H9 (cell line): ENCODE measurements around the gene GRIK1. TPM values are rescaled to one million over a fixed set of nuclear protein-coding genes. Genes with fewer than 3 reads are reported as not detected.

ENCODE experiments used
- DNase-seq: peaks from one replicate; pipeline ENCODE4 v3.0.0-alpha.2; 2017
- H2AFZ ChIP-seq: one replicate; pipeline ENCODE4 v1.6.1; 2013; ENCODE audit warnings: mild to moderate bottlenecking, low read length, control low read depth, moderate library complexity
- H2AK5ac ChIP-seq: 2 replicates; pipeline ENCODE4 v1.6.1; 2013; ENCODE audit warnings: low read length, control low read depth, mixed read lengths; ENCODE audit not compliant: insufficient read length
- H2BK120ac ChIP-seq: one replicate; pipeline ENCODE4 v1.6.1; 2013; ENCODE audit warnings: low read depth, mild to moderate bottlenecking, low read length, control low read depth, inconsistent platforms; ENCODE audit not compliant: poor library complexity, severe bottlenecking
- H2BK12ac ChIP-seq: 2 replicates; pipeline ENCODE4 v1.6.1; 2013; ENCODE audit warnings: low read length, control low read depth, mixed read lengths, low read depth; ENCODE audit not compliant: insufficient read length
- H2BK15ac ChIP-seq: 2 replicates; pipeline ENCODE4 v1.6.1; 2013; ENCODE audit warnings: low read depth, low read length, control low read depth
- H2BK20ac ChIP-seq: one replicate; pipeline ENCODE4 v1.6.1; 2013; ENCODE audit warnings: low read depth, mild to moderate bottlenecking, low read length, control low read depth, inconsistent platforms; ENCODE audit not compliant: poor library complexity, severe bottlenecking
- H2BK5ac ChIP-seq: 2 replicates; pipeline ENCODE4 v1.6.1; 2013; ENCODE audit warnings: low read length, control low read depth, mixed read lengths; ENCODE audit not compliant: insufficient read length
- H3K14ac ChIP-seq: 2 replicates; pipeline ENCODE4 v1.6.1; 2013; ENCODE audit warnings: low read length, control low read depth; ENCODE audit not compliant: insufficient read depth
- H3K18ac ChIP-seq: 2 replicates; pipeline ENCODE4 v1.6.1; 2013; ENCODE audit warnings: low read depth, mild to moderate bottlenecking, mixed read lengths, low read length, control low read depth; ENCODE audit not compliant: insufficient read length
- H3K23ac ChIP-seq: 2 replicates; pipeline ENCODE4 v1.6.1; 2013; ENCODE audit warnings: low read length, control low read depth, mixed read lengths, low read depth; ENCODE audit not compliant: insufficient read length
- H3K23me2 ChIP-seq: 2 replicates; pipeline ENCODE4 v1.6.1; 2013; ENCODE audit warnings: low read depth, mild to moderate bottlenecking, mixed read lengths, low read length, control low read depth; ENCODE audit not compliant: insufficient read length, poor library complexity, severe bottlenecking
- H3K27ac ChIP-seq: 2 replicates; pipeline ENCODE4 v1.5.1; 2013; ENCODE audit warnings: low read length, control low read depth, mixed read lengths, low read depth; ENCODE audit not compliant: insufficient read length
- H3K27me3 ChIP-seq: 2 replicates; pipeline ENCODE4 v1.6.1; 2013; ENCODE audit warnings: low read length, control low read depth, inconsistent platforms; ENCODE audit not compliant: insufficient read depth
- H3K4ac ChIP-seq: 2 replicates; pipeline ENCODE4 v1.6.1; 2013; ENCODE audit warnings: low read depth, mild to moderate bottlenecking, control low read depth, inconsistent platforms, low read length, moderate library complexity
- H3K4me1 ChIP-seq: 2 replicates; pipeline ENCODE4 v1.6.1; 2013; ENCODE audit warnings: low read length, control low read depth, inconsistent platforms; ENCODE audit not compliant: insufficient read depth
- H3K4me2 ChIP-seq: 2 replicates; pipeline ENCODE4 v1.6.1; 2013; ENCODE audit warnings: low read length, control low read depth, mixed read lengths; ENCODE audit not compliant: insufficient read length, insufficient read depth
- H3K56ac ChIP-seq: 2 replicates; pipeline ENCODE4 v1.6.1; 2013; ENCODE audit warnings: low read depth, mild to moderate bottlenecking, mixed read lengths, low read length, control low read depth; ENCODE audit not compliant: insufficient read length
- H3K79me1 ChIP-seq: 2 replicates; pipeline ENCODE4 v1.6.1; 2013; ENCODE audit warnings: low read depth, mild to moderate bottlenecking, moderate library complexity, low read length, control low read depth, inconsistent platforms; ENCODE audit not compliant: insufficient read depth, poor library complexity, severe bottlenecking
- H3K79me2 ChIP-seq: 2 replicates; pipeline ENCODE4 v1.6.1; 2013; ENCODE audit warnings: low read length, control low read depth, inconsistent platforms; ENCODE audit not compliant: insufficient read depth
- H3K9ac ChIP-seq: 2 replicates; pipeline ENCODE4 v1.6.1; 2013; ENCODE audit warnings: low read length, control low read depth, mixed read lengths; ENCODE audit not compliant: insufficient read length; ENCODE audit errors: extremely low read depth
- H3K9me3 ChIP-seq: one replicate; pipeline ENCODE4 v1.6.1; 2013; ENCODE audit warnings: low read depth, low read length, inconsistent platforms; ENCODE audit not compliant: control insufficient read depth
- H3T11ph ChIP-seq: one replicate; pipeline ENCODE4 v1.6.1; 2013; ENCODE audit warnings: mild to moderate bottlenecking, low read length, control low read depth, inconsistent platforms
- H4K20me1 ChIP-seq: one replicate; pipeline ENCODE4 v1.6.1; 2013; ENCODE audit not compliant: control insufficient read depth, insufficient read length, insufficient read depth
- H4K5ac ChIP-seq: 2 replicates; pipeline ENCODE4 v1.6.1; 2013; ENCODE audit warnings: low read depth, mild to moderate bottlenecking, mixed read lengths, low read length, control low read depth; ENCODE audit not compliant: insufficient read length
- H4K8ac ChIP-seq: replicated peaks from 2 replicates; pipeline ENCODE4 v1.6.1; 2013; ENCODE audit warnings: low read length, control low read depth, mixed read lengths, low read depth; ENCODE audit not compliant: insufficient read length
- H4K91ac ChIP-seq: 2 replicates; pipeline ENCODE4 v1.6.1; 2013; ENCODE audit warnings: low read depth, mild to moderate bottlenecking, moderate library complexity, mixed read lengths, low read length, control low read depth; ENCODE audit not compliant: insufficient read length
- H3K27ac Mint-ChIP-seq, 3 experiments: 2 replicates in 2 of 3; 3 replicates in 1 of 3; pipeline ENCODE4 v1.8.0; 2020 to 2021; ENCODE audit warnings: mixed read lengths in 3 of 3, mild to moderate bottlenecking in 1 of 3, moderate library complexity in 1 of 3
- H3K27me3 Mint-ChIP-seq: 2 replicates; pipeline ENCODE4 v1.8.0; 2021; ENCODE audit warnings: low read depth, mild to moderate bottlenecking, moderate library complexity, mixed read lengths
- H3K36me3 Mint-ChIP-seq, 3 experiments: 2 replicates in 2 of 3; 3 replicates in 1 of 3; pipeline ENCODE4 v1.8.0; 2020 to 2021; ENCODE audit warnings: low read depth in 3 of 3, mixed read lengths in 3 of 3; ENCODE audit not compliant: insufficient read depth in 1 of 3
- H3K4me1 Mint-ChIP-seq, 2 experiments: 2 replicates each; pipeline ENCODE4 v1.8.0; 2020; ENCODE audit warnings: mixed read lengths in 2 of 2
- H3K4me3 Mint-ChIP-seq, 2 experiments: 2 replicates in 1 of 2; 3 replicates in 1 of 2; pipeline ENCODE4 v1.8.0; 2020 to 2021; ENCODE audit warnings: mild to moderate bottlenecking in 2 of 2, mixed read lengths in 2 of 2, moderate library complexity in 1 of 2
- H3K9me3 Mint-ChIP-seq, 2 experiments: 2 replicates in 1 of 2; 3 replicates in 1 of 2; pipeline ENCODE4 v1.8.0; 2020; ENCODE audit warnings: mild to moderate bottlenecking in 2 of 2, mixed read lengths in 2 of 2, moderate library complexity in 1 of 2
- WGBS: extraction: QIAGEN DNeasy Blood & Tissue Kit; methylation state at CpG from one replicate; pipeline ENCODE4 v1.1.7; 2013; ENCODE audit warnings: missing lambda C conversion rate, low lambda C conversion rate, mixed read lengths; ENCODE audit not compliant: insufficient read length; ENCODE audit errors: extremely low coverage; 5-methylcytosine and 5-hydroxymethylcytosine counted together
- total RNA-seq: library from RNA; stranded (reverse); gene quantifications from 2 replicates; pipeline ENCODE4 v1.2.1, GENCODE V29; 2021
- TF ChIP-seq, protein P1 (sequence below): fragments of 200-600 bp; sonication (generic); conservative IDR thresholded peaks from 3 replicates; pipeline ENCODE4 v1.8.0; 2021; ENCODE audit warnings: antibody characterized with exemption, mild to moderate bottlenecking

GRIK1 gene
- total RNA-seq, 1 experiment from 2014 or later = not detected

DNA sequence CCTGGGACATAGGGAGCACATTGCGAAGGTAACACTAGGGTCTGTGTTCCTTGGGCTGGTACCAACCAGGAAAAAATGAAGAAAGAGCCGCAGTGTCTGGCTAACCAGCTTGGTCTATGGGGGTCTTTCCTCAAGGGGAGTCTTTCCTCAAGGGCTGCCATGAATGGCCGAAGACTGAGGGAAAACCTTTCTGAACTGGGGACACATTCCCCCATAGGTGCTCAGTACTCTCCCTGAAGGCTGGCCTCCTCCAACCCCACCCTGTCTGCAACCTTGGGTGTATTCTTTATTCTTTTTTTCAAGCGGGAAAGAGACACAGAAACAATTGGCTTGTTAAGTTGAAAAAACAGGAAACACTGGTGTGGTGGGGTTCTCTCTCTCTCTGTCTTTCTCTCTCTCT lies 440.6 kb downstream of the GRIK1 start:
- peaks cover 11 to 18% of the 10 kb centered on the region in 2 experiments for H3K9me3 Mint-ChIP-seq
- no peak overlapping the region for H2BK15ac ChIP-seq
- no peaks in the 10 kb centered on the region for H3K23me2 ChIP-seq
- no peak overlapping the region for H3K14ac ChIP-seq
- H3K36me3 Mint-ChIP-seq = peaks cover 8 to 21% (median 19%) of the 10 kb centered on the region in 3 experiments; a peak in 6 of 7 replicates
- no peak overlapping the region for H3K27ac ChIP-seq
- no peak overlapping the region for H2AFZ ChIP-seq
- DNase-seq = no peak
- TF ChIP-seq, protein P1, sequence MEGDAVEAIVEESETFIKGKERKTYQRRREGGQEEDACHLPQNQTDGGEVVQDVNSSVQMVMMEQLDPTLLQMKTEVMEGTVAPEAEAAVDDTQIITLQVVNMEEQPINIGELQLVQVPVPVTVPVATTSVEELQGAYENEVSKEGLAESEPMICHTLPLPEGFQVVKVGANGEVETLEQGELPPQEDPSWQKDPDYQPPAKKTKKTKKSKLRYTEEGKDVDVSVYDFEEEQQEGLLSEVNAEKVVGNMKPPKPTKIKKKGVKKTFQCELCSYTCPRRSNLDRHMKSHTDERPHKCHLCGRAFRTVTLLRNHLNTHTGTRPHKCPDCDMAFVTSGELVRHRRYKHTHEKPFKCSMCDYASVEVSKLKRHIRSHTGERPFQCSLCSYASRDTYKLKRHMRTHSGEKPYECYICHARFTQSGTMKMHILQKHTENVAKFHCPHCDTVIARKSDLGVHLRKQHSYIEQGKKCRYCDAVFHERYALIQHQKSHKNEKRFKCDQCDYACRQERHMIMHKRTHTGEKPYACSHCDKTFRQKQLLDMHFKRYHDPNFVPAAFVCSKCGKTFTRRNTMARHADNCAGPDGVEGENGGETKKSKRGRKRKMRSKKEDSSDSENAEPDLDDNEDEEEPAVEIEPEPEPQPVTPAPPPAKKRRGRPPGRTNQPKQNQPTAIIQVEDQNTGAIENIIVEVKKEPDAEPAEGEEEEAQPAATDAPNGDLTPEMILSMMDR = no peak
- H2BK5ac ChIP-seq = no peak overlapping the region
- H4K8ac ChIP-seq = no peak overlapping the region
- H3K4me3 Mint-ChIP-seq = no peak overlapping the region
- no peak overlapping the region for H3K18ac ChIP-seq
- H3K9ac ChIP-seq = no peak overlapping the region
- H3K4ac ChIP-seq = no peak overlapping the region
- H2BK120ac ChIP-seq = no peak overlapping the region
- no peak overlapping the region for H4K5ac ChIP-seq
- H3K9me3 ChIP-seq = peaks cover 5% of the 10 kb centered on the region
- H3K23ac ChIP-seq = no peak overlapping the region
- no peaks in the 10 kb centered on the region for H3K27me3 ChIP-seq
- no peak overlapping the region; a peak in 1 of 7 replicates for H3K27ac Mint-ChIP-seq
- no peak overlapping the region for H2AK5ac ChIP-seq
- no peaks in the 10 kb centered on the region for H3K4me1 ChIP-seq
- H3K79me1 ChIP-seq = no peaks in the 10 kb centered on the region
- H3K4me1 Mint-ChIP-seq = no peaks in the 10 kb centered on the region
- no peaks in the 10 kb centered on the region for H3K27me3 Mint-ChIP-seq
- H3K4me2 ChIP-seq = no peak overlapping the region
- no peaks in the 10 kb centered on the region for H4K20me1 ChIP-seq
- no CpG with 5 or more reads among the region's 4 CpGs for WGBS
- H2BK20ac ChIP-seq = no peak overlapping the region
- H3K79me2 ChIP-seq = no peaks in the 10 kb centered on the region
- no peak overlapping the region for H3T11ph ChIP-seq
- H2BK12ac ChIP-seq = no peak overlapping the region
- H4K91ac ChIP-seq = no peak overlapping the region
- no peak overlapping the region for H3K56ac ChIP-seq
